ENCODE data around the gene GPC6. TPM values are rescaled to one million over a fixed set of nuclear protein-coding genes. Genes with fewer than 3 reads are reported as not detected.

The GPC6 gene
- total and polyA plus RNA-seq, 2 donors (not counting 1 experiment from before 2014, with no cell fraction given): not detected

DNA sequence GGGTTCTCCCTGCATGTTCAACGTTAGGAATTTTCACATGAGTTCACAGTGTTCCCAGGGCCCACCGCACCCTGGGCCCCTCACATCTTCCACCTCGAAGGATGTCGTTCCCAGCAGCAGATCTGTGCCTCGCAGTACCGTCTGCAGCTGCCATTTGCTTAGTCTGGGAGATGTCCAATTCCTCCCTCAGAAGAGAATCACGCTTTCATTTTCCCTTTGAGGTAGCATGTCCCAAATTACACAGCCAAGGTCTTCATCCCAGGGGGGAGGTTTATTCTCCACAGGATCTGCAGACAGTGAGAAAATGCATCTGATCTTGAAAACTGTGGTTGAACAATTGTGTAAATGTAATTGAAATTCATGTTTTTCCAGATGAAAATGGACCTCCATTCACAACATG lies 1102.7 kb downstream of the GPC6 start:
- Histone ChIP-seq H3K79me2 (ENCODE audit: control insufficient read depth, insufficient read depth, low read length) (no peaks in the 10 kb centered on the region), H4K20me1 (ENCODE audit: control insufficient read depth, insufficient read depth, low read length, poor library complexity, severe bottlenecking) (no peaks in the 10 kb centered on the region), H2AFZ (ENCODE audit: insufficient read depth, low read depth, low read length, poor library complexity, severe bottlenecking) (no peak overlapping the region), H3K4me2 (replicated peaks; ENCODE audit: low read depth, low read length, poor library complexity, severe bottlenecking) (no peak overlapping the region), H3K9ac (ENCODE audit: low read length) (no peak overlapping the region), H3K27ac (ENCODE audit: low read length in 2 of 2) (no peak overlapping the region), H3K36me3 (replicated peaks in 1 of 2; ENCODE audit: control extremely low read depth in 1 of 2, control insufficient read depth in 1 of 2, extremely low read depth in 1 of 2, insufficient read depth in 2 of 2, low read length in 1 of 2) (no peaks in the 10 kb centered on the region), H3K9me3 (ENCODE audit: control extremely low read depth in 1 of 3, control insufficient read depth in 2 of 3, insufficient read depth in 1 of 3, low read length in 2 of 3) (peaks cover 0 to 4% (median 0%) of the 10 kb centered on the region in 3 donors), H3K4me3 (ENCODE audit: control extremely low read depth in 1 of 5, extremely low read depth in 1 of 5, insufficient read depth in 1 of 5, low read depth in 2 of 5, low read length in 4 of 5) (no peak overlapping the region), H3K27me3 (replicated peaks in 1 of 4; ENCODE audit: control extremely low read depth in 1 of 4, control insufficient read depth in 3 of 4, insufficient read depth in 4 of 4, low read length in 3 of 4) (no peaks in the 10 kb centered on the region), H3K4me1 (ENCODE audit: control insufficient read depth in 2 of 2, insufficient read depth in 2 of 2, low read length in 2 of 2) (peaks cover 40 to 41% of the 10 kb centered on the region in 2 donors)
- 85% methylated on average over 6 of the region's 7 CpGs for WGBS (ENCODE audit: insufficient coverage)
- ATAC-seq (ENCODE audit: low read depth) (no peak), DNase-seq (no peak)
- no peak for TF ChIP-seq EZH2 (IDR thresholded peaks at IDR 0.05; ENCODE audit: borderline replicate concordance, insufficient read depth, low read depth, low read length, poor library complexity, severe bottlenecking)
- TF ChIP-seq, protein P1, sequence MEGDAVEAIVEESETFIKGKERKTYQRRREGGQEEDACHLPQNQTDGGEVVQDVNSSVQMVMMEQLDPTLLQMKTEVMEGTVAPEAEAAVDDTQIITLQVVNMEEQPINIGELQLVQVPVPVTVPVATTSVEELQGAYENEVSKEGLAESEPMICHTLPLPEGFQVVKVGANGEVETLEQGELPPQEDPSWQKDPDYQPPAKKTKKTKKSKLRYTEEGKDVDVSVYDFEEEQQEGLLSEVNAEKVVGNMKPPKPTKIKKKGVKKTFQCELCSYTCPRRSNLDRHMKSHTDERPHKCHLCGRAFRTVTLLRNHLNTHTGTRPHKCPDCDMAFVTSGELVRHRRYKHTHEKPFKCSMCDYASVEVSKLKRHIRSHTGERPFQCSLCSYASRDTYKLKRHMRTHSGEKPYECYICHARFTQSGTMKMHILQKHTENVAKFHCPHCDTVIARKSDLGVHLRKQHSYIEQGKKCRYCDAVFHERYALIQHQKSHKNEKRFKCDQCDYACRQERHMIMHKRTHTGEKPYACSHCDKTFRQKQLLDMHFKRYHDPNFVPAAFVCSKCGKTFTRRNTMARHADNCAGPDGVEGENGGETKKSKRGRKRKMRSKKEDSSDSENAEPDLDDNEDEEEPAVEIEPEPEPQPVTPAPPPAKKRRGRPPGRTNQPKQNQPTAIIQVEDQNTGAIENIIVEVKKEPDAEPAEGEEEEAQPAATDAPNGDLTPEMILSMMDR (IDR thresholded peaks at IDR 0.05): no peak
- no peak overlapping the region for H3K27ac Mint-ChIP-seq
- ChIA-PET CTCF (interaction anchor here (0.7 kb wide), 1 partner anchor 33 kb away, joined by 3 read pairs; no protein-coding TSS in a partner anchor), POLR2A (no interaction called here)
- intact Hi-C loops (cut with micrococcal nuclease): no loop called here
- no peak overlapping the region for H3K4me3 Mint-ChIP-seq
- H3K4me1 Mint-ChIP-seq: peaks cover 39% of the 10 kb centered on the region
- no peaks in the 10 kb centered on the region for H3K9me3 Mint-ChIP-seq (ENCODE audit: insufficient read depth)
- H3K27me3 Mint-ChIP-seq: peaks cover 8% of the 10 kb centered on the region

DNA sequence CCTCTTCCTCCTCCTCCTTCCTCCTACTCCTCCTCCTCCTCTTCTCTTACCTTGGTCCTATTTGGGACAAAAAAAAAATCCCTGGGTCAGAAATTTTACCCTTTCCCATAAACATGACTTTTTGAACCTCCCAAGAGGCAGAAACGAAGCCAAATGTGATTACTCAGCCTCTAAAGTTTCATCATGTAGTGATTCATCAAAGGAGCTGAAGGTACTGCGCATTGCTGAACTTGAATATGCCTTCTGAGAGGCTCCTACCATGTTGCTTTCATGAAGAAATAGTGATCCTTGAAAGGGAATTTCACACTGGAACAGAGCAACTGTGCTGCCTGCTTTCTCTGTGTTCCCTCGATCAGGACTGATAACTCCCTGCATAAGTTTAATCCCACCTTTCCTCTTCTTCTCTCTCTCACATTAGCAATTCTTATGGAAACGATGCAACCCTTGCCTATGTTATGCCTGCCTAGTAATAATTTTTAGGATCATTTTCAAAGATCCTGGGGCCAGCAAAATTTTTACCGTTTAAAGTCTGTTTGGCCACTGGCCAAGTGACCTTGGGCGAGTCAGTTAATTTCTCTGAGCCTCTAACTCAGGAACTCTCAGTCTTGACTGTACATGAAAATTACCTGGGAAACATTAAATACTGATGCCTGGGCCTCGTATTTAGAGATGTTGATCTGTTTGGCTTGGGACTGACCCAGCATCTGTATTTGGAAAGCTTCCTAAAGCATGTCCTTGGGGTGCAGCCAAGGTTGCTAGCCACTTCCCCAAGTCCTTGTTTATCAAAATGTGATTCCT lies 1103.3 kb downstream of the GPC6 start:
- no peak overlapping the region for H3K4me3 ChIP-seq (ENCODE audit: control extremely low read depth in 1 of 5, extremely low read depth in 1 of 5, insufficient read depth in 1 of 5, low read depth in 2 of 5, low read length in 4 of 5)
- H3K27ac Mint-ChIP-seq: no peak overlapping the region
- no peak overlapping the region for H3K9ac ChIP-seq (ENCODE audit: low read length)
- no peak overlapping the region for H3K27ac ChIP-seq (ENCODE audit: low read length in 2 of 2)
- no peak for TF ChIP-seq EZH2 (IDR thresholded peaks at IDR 0.05; ENCODE audit: borderline replicate concordance, insufficient read depth, low read depth, low read length, poor library complexity, severe bottlenecking)
- TF ChIP-seq, protein P1 (IDR thresholded peaks at IDR 0.05): no peak
- DNase-seq: no peak
- H3K9me3 Mint-ChIP-seq (ENCODE audit: insufficient read depth): no peaks in the 10 kb centered on the region
- H3K79me2 ChIP-seq (ENCODE audit: control insufficient read depth, insufficient read depth, low read length): no peaks in the 10 kb centered on the region
- peaks cover 8% of the 10 kb centered on the region for H3K27me3 Mint-ChIP-seq
- no peaks in the 10 kb centered on the region for H3K27me3 ChIP-seq (replicated peaks in 1 of 4; ENCODE audit: control extremely low read depth in 1 of 4, control insufficient read depth in 3 of 4, insufficient read depth in 4 of 4, low read length in 3 of 4)
- H3K4me2 ChIP-seq (replicated peaks; ENCODE audit: low read depth, low read length, poor library complexity, severe bottlenecking): no peak overlapping the region
- H3K9me3 ChIP-seq (ENCODE audit: control extremely low read depth in 1 of 3, control insufficient read depth in 2 of 3, insufficient read depth in 1 of 3, low read length in 2 of 3): peaks cover 0 to 4% (median 0%) of the 10 kb centered on the region in 3 donors
- no peak overlapping the region for H2AFZ ChIP-seq (ENCODE audit: insufficient read depth, low read depth, low read length, poor library complexity, severe bottlenecking)
- CTCF ChIA-PET: no interaction called here
- intact Hi-C loops (cut with micrococcal nuclease): no loop called here
- no peaks in the 10 kb centered on the region for H4K20me1 ChIP-seq (ENCODE audit: control insufficient read depth, insufficient read depth, low read length, poor library complexity, severe bottlenecking)
- POLR2A ChIA-PET: no interaction called here
- H3K4me3 Mint-ChIP-seq: no peak overlapping the region
- H3K4me1 ChIP-seq (ENCODE audit: control insufficient read depth in 2 of 2, insufficient read depth in 2 of 2, low read length in 2 of 2): peaks cover 33 to 34% of the 10 kb centered on the region in 2 donors
- ATAC-seq (ENCODE audit: low read depth): no peak
- no peaks in the 10 kb centered on the region for H3K36me3 ChIP-seq (replicated peaks in 1 of 2; ENCODE audit: control extremely low read depth in 1 of 2, control insufficient read depth in 1 of 2, extremely low read depth in 1 of 2, insufficient read depth in 2 of 2, low read length in 1 of 2)
- H3K4me1 Mint-ChIP-seq: peaks cover 33% of the 10 kb centered on the region
- 65% methylated on average over 4 of the region's 7 CpGs for WGBS (ENCODE audit: insufficient coverage)

Measured in B cell (primary cell).